ENCODE measurements around the gene APC.
"Not testable (repeated sequence)": the region's sequence is repeated elsewhere in the genome, so short reads cannot be mapped to it uniquely, and the experiment has no call there.

Gene APC

DNA sequence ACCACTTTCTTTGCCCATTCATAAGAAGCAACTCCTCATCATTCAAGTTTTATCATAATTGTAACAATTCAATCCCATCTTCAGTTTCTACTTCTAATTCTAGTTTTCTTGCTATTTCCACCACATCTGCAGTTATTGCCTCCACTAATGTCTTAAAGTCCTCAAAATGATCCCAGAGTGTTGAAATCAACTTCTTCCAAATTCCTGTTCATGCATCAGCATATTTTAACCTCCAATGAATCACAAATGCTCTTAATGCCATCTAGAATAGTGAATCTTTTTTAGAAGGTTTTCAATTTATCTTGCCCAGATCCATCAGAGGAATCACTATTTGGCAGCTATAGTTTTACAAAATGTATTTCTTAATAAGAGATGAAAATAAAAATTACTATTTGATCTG lies 120.2 kb downstream of the APC start:
- DNase-seq (ENCODE audit: low spot score) = no peak

- not testable (repeated sequence) for DNase-seq (ENCODE audit: low spot score)
These were observed 122.9 kb downstream of the APC start for GRCh38 chr5:112860571-112860928.

DNA sequence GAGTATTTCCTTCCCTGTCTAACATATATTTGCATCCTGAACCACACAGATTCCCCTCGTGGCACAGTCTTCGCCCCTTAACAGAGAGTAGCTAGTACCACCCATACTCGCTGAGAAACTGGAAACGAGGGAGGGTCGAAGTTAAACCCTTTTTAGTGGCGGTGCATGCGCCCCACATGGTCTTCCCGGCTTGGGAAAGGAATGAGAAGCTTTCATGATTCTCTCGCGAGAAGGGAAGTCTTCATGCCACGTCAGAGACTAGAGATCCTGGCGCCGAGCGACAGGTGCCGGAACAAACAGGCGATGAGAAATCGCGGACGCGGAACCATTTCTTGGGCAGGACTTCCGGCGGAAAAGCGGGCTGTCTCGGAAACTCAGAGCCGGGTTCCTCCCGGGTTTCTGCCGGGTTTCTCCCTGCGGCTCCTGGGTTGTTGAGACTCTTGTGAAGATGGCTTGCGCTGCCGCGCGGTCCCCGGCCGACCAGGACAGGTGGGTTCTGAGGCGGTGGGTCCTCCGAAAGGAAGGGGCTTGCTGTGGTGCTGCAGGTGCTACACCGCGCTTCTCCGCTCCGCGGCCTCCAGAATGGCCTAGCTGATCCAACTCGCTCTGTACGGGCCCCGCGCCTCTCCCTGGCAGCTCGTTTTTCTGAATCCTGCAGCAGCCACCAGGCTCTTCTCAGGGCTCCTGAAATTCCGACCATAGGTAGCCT lies 123.4 kb downstream of the APC start, which contains the start of gene SRP19:
SRP19 (plus strand) TSS at position 359 of the 709 bp plus-strand sequence; CDS start at position 449, 90 bp downstream.
- DNase-seq (ENCODE audit: low spot score) = peak; percentile 95

- DNase-seq (ENCODE audit: low spot score) = no peak
These were observed 123.9 kb downstream of the APC start for GRCh38 chr5:112861638-112861985.

DNA sequence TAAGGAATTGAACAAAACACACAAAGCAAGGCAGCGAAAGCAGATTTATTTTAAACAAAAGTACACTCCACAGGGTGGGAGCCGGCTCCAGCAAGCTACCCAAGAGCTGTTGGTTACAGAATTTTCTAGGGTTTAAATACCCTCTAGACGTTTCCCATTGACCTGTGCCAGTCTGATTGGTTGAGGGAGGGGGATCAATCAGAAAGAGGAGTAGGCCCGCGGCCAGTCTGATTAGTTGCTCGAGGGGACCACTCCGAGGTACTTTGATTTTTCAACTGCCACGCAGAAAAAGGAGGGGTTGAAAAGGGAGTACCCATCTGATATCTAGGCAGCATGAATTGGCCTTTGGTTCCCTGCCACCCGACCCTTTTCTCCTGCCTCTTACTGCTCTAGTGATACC lies 124.4 kb downstream of the APC start:
- no peak for DNase-seq (ENCODE audit: low spot score)

- no peak for DNase-seq (ENCODE audit: low spot score)
These were observed 125.9 kb downstream of the APC start for GRCh38 chr5:112863549-112863948.

GRCh38 chr5:112865128-112865527 lies 127.4 kb downstream of the APC start:
- DNase-seq (ENCODE audit: low spot score) = no peak

DNA sequence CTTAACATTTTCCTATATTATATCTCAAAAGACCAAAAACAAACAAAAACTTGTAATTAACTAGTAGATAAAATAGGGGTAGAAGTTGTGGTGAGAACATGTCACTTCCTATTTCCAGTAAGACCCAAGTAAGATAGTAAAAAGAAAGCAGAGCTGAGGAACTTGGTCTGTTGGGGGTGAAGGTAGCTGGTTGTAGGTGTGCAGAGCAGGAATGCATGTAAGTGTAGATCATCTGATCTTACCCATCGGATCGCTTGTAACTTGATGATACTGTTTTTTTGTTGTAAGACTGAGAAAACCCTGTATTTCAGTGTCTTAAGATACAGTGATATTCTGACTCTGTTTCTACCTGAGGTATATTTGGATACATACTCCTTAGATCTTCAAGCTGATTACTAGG lies 129.1 kb downstream of the APC start:
- no peak for DNase-seq (ENCODE audit: low spot score)

GRCh38 chr5:112867411-112867810 lies 129.7 kb downstream of the APC start:
- DNase-seq (ENCODE audit: low spot score) = no peak

GRCh38 chr5:112869948-112870347 lies 132.3 kb downstream of the APC start:
- DNase-seq (ENCODE audit: low spot score) = no peak

GRCh38 chr5:112870966-112871365 lies 133.3 kb downstream of the APC start:
- no peak for DNase-seq (ENCODE audit: low spot score)

DNA sequence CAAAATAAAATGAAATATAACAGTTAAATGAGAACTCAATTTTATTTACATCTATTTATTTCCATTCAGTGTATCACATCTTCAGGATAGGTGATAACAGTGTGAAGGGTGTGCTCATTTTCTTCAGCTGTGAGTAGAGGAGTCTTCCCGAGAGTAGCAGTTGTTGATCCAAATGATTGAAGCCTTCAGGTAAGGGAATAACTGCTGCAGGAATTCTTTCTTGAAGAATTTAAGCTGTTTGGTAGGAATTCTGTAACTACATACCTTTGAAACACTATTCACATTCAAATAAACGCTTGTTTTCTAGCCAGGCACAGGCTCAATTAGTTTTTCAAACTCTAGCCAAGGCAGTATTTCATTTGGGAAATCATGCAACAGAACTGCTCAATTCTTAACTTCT lies 138.7 kb downstream of the APC start:
- DNase-seq (ENCODE audit: low spot score) = no peak

GRCh38 chr5:112878101-112878500 lies 140.4 kb downstream of the APC start:
- DNase-seq (ENCODE audit: low spot score) = no peak

- DNase-seq (ENCODE audit: low spot score) = no peak
These were observed 141.1 kb downstream of the APC start for GRCh38 chr5:112878760-112879159.

DNA sequence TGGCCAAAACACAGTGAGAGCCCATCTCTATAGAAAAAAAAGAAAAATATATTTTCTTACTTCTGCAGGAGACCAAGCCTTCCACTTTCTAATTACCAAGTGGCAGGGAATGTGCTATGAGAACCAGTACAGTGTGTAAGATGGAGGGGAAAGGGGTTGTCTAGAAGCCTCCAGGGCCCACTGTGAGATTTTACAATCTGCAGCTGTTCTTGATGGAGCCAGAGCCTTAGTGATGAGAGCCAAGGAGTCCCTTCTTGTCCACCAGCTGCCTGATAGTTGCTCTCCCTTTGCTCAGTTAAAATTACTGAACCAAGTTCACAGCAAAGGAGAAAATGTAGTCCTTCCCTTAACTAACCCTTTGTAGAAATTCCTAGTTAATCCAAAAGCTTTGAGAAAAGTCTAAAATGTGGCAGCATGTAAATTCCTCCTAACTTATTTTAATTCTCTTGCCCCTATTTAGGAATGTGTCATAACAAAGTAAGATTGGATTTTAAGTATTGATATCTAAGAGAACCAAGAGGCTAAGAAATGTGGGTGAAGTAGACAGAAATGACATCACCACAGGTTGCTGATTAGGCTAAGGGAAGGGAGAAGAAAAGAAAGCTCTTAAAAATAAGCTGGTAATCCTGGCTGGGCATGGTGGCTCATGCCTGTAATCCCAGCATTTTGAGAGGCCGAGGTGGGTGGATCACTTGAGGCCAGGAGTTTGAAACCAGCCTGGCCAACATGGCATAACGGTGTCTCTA lies 142.7 kb downstream of the APC start:
- DNase-seq (ENCODE audit: low spot score) = no peak

DNA sequence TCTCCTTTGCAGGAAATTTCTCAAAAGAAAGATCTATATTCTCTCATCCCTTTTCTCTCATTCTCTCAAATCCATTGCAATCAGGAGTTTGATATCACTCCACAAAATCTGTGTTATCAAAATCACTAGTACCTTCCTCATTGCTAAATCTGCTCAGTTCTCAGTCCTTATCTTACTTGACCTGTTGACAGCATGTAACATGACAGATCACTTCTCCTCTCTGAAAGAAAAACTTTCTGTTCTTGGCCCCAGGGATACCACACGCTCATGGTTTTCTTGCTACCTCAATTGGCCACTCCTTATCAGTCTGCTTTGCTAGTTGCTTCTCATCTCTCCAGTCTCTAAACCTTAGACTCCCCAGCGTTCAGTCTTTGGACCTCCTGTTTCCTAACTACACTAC lies 145.5 kb downstream of the APC start:
- DNase-seq (ENCODE audit: low spot score) = no peak

DNA sequence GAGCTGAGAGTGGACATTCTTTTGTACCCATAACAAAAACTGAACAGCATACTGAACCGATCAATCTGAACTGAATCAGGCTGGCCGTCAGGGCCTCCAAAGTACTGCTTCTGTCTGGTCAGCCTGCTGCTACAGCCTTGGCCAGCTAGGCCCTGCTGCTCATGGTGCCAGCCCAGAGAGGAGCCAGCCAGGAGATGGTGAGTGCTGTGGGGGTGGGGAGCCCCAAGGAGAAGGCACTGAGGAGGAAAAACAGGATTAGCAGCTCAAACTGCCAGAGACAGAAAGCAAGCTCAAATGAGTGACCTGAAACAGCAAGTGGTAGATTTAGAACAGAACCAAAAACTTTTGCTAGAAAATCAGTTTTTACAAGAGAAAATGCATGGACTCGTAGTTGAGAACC lies 147.3 kb downstream of the APC start:
- DNase-seq (ENCODE audit: low spot score) = no peak

DNA sequence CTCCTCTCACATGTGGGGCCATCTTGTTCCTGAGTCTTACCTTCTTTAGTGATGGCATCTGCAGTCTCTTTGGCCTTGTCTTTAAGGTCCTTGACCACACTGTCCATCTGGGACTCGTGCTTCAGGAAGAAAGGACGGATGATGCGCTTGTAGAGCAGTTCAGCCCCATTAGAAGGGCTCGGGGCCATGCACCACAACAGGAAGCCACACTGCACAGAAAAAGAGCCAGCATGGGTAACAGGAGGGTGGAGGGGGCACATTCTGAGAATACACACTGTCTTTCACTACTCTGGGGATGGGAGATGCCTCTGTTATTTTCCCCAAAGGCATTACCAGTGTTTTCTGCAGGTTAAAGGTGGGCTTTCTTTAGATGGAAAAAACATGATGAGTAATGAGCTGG lies 149.3 kb downstream of the APC start:
- no peak for DNase-seq (ENCODE audit: low spot score)

DNA sequence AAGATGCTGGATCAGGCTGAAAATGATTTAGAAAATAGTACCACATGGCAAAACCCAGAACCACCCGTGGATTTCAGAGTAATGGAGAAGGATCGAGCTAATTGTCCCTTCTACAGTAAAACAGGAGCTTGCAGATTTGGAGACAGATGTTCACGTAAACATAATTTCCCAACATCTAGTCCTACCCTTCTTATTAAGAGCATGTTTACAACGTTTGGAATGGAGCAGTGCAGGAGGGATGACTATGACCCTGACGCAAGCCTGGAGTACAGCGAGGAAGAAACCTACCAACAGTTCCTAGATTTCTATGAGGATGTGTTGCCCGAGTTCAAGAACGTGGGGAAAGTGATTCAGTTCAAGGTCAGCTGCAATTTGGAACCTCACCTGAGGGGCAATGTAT lies 154.4 kb downstream of the APC start:
- not testable (repeated sequence) for DNase-seq (ENCODE audit: low spot score)

GRCh38 chr5:112892776-112893175 lies 155.1 kb downstream of the APC start:
- no peak for DNase-seq (ENCODE audit: low spot score)

DNA sequence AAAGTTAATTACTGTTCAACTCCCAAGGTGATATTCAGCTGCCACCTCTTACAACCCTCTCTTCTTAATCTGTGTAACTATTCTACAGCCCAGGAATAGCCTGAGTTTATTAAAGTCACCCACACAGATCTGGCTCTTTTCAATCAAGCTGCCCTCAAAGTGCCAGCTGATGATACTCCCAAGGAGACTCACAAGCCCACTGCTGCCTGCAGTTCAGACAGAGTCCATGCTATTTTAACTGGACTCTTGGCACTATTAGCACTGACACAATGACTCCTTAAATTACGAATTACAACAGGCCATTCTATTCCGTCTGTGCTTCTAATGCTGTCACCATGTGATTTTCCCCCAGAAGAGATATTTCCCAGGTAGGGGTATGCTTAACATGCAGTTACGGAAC lies 158.0 kb downstream of the APC start:
- DNase-seq (ENCODE audit: low spot score) = no peak
